C4-2B (cell line): ENCODE data around the gene ZNF277.

ENCODE experiments used
- ZFX ChIP-seq: fragments of 450-650 bp; IDR thresholded peaks from 2 replicates; pipeline ENCODE4 v1.6.1; 2017
- TF ChIP-seq, protein P1 (sequence below): fragments of 450-650 bp; conservative IDR thresholded peaks from 2 replicates; pipeline ENCODE4 v1.5.1; 2017; ENCODE audit warnings: mild to moderate bottlenecking

GRCh38 chr7:112207765-112208164 lies 1.3 kb downstream of the ZNF277 start:
- TF ChIP-seq, protein P1, sequence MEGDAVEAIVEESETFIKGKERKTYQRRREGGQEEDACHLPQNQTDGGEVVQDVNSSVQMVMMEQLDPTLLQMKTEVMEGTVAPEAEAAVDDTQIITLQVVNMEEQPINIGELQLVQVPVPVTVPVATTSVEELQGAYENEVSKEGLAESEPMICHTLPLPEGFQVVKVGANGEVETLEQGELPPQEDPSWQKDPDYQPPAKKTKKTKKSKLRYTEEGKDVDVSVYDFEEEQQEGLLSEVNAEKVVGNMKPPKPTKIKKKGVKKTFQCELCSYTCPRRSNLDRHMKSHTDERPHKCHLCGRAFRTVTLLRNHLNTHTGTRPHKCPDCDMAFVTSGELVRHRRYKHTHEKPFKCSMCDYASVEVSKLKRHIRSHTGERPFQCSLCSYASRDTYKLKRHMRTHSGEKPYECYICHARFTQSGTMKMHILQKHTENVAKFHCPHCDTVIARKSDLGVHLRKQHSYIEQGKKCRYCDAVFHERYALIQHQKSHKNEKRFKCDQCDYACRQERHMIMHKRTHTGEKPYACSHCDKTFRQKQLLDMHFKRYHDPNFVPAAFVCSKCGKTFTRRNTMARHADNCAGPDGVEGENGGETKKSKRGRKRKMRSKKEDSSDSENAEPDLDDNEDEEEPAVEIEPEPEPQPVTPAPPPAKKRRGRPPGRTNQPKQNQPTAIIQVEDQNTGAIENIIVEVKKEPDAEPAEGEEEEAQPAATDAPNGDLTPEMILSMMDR: no peak; the same call in 1 of the 2 replicates
- no peak for TF ChIP-seq ZFX
